Activated naive CD8-positive, alpha-beta T cell (primary cell): ENCODE results near the gene PRM2.

Source experiments
- H3K27ac Mint-ChIP-seq: one replicate; pipeline ENCODE4 v1.8.0; 2021; ENCODE audit warnings: mixed read lengths
- H3K27me3 Mint-ChIP-seq: one replicate; pipeline ENCODE4 v1.8.0; 2021; ENCODE audit warnings: mixed read lengths
- H3K36me3 Mint-ChIP-seq: one replicate; pipeline ENCODE4 v1.8.0; 2021; ENCODE audit warnings: mixed read lengths
- H3K4me1 Mint-ChIP-seq: one replicate; pipeline ENCODE4 v1.8.0; 2021; ENCODE audit warnings: low read depth, mixed read lengths
- H3K4me3 Mint-ChIP-seq: one replicate; pipeline ENCODE4 v1.8.0; 2021; ENCODE audit warnings: mild to moderate bottlenecking, mixed read lengths
- H3K9me3 Mint-ChIP-seq: one replicate; pipeline ENCODE4 v1.8.0; 2021; ENCODE audit warnings: low read depth, mixed read lengths

PRM2 gene

DNA sequence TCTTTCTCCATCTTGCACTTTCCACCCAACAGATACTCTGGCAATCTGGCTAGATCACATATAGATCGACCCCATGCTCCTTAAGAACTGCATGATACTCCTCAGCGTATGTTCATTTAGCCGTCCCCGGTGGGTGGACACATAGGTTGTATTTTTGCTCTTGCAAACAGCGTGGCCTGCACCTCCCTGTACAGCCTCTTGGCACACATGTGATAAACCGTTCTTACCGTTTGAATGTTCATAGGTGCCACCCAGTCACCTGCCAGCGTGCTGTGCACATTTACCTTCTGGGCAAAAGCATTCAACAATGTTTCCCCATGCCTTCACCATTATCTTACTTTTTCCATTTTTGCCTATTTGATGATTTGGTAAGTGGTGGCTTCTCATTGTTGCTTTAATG, 13.4 kb downstream of the PRM2 start:
- Mint-ChIP-seq H3K36me3 (no peaks in the 10 kb centered on the region), H3K4me1 (peaks cover 50% of the 10 kb centered on the region), H3K4me3 (no peak overlapping the region), H3K27me3 (no peaks in the 10 kb centered on the region), H3K9me3 (no peaks in the 10 kb centered on the region), H3K27ac (no peak overlapping the region)

DNA sequence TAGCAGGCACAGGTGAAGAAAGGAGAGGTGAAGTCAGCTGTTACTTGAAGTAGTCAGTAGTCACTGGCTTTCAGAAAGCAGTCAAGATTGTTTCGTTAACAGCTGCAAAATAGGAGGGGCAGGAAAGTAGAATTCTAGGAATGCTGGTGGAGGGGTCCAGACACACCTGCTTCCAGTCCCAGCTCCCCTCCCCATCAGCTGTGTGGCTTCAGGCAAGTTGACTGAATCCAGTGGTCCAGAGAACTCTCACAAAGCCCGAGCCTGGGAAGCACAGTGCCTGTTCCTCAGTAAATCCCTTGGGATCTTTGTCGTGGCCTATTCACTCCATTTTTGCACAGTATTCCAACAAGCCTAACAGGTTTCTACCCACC, 15.7 kb downstream of the PRM2 start:
- Mint-ChIP-seq H3K27ac (peak overlapping the region; percentile 29), H3K36me3 (no peaks in the 10 kb centered on the region), H3K4me3 (no peak overlapping the region), H3K27me3 (no peaks in the 10 kb centered on the region), H3K4me1 (peaks cover 60% of the 10 kb centered on the region), H3K9me3 (no peaks in the 10 kb centered on the region)

DNA sequence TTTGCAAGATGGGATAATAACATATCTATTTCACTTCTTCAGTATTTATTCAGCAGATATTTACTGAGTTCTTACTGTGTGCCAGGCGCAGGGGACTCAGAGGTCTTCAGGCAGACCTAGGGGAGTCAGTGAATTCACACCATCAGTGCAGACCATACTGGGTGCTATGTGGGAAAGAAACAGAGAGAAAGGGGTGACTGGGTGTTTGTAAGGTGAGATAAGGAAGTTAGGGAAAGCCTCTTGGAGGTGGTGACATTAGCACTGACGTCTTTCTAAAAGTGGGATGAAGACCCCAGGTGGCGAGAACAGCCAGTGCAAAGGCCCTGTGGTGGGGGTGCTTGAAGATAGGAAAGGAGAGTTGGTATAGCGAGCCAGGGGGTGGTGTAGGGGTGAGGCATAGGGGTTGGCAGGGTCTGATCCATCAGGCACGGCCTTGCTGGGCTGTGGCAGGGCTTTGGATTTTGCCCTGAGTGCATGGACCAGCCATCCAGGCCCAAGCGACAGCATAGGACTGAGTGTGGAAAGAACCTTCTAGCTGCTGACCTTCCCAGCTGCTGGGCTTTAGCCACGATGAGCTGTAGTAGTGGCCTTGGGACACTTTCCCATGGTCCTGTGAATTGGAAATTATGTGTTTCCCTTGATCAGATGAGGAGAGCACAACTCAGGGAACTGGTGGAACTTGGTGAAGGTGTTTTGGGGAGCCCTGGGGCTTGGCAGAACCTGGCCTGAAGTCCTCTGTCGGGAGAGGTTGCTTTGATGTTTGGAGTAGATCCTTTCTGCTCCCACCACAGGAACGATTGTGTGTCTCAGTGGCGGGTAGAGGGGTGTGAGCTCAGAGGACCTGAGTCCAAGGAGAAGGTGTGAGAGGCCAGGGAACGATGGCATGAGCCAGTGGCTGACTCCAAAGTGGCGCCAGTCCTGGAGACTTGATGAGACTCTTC, 16.4 kb downstream of the PRM2 start:
- no peaks in the 10 kb centered on the region for H3K36me3 Mint-ChIP-seq
- peak overlapping the region; percentile 49 for H3K4me3 Mint-ChIP-seq
- H3K9me3 Mint-ChIP-seq, result no peaks in the 10 kb centered on the region
- no peaks in the 10 kb centered on the region for H3K27me3 Mint-ChIP-seq
- peaks cover 59% of the 10 kb centered on the region for H3K4me1 Mint-ChIP-seq
- peak overlapping the region; percentile 46 for H3K27ac Mint-ChIP-seq

DNA sequence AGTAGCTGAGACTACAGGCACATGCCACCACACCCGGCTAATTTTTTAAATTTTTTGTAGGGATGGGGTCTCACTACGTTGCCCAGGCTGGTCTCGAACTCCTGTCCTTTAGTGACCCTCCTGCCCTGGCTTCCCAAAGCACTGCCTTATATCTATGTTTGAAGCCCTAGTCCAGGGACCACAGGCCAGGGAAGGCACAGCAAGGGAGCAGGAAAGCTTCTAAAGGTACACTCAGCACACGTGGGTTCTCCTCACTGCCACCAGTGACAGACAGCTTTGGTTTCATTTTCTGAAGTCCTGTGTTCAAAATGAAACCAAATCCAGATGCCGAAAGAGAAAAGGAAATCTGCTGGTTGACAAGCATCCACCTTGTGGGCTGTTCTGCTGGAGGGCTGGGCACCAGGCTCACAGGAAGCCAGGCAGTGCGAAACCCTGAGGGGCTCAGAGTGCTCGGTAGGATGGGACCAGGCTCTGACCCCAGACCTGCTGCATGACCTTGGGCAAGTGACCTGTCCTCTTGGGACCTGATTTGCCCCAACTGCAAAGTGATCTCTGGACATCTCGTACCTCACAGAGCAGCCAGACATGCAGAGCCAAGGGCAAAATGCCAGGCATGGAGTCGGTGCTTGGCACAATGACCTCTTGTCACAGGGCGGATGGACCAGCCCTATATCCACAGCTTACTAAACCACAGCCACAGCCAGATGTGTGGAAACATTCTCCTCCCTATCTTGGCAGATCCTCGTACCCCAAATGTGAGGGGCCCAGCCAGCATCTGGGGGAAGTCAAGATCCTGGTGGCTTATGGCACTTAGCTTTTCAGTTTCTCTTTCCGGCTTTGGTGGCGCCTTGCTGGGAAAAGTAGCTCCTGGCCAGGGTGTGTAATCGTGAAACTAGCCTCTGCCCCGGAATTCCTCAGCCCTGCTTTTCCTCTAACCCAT, 17.5 kb downstream of the PRM2 start:
- H3K4me3 Mint-ChIP-seq, result peak overlapping the region; percentile 51
- H3K4me1 Mint-ChIP-seq, result peaks cover 48% of the 10 kb centered on the region
- H3K36me3 Mint-ChIP-seq, result peaks cover under 1% of the 10 kb centered on the region
- H3K27me3 Mint-ChIP-seq, result no peaks in the 10 kb centered on the region
- no peaks in the 10 kb centered on the region for H3K9me3 Mint-ChIP-seq
- peak overlapping the region; percentile 82 for H3K27ac Mint-ChIP-seq

DNA sequence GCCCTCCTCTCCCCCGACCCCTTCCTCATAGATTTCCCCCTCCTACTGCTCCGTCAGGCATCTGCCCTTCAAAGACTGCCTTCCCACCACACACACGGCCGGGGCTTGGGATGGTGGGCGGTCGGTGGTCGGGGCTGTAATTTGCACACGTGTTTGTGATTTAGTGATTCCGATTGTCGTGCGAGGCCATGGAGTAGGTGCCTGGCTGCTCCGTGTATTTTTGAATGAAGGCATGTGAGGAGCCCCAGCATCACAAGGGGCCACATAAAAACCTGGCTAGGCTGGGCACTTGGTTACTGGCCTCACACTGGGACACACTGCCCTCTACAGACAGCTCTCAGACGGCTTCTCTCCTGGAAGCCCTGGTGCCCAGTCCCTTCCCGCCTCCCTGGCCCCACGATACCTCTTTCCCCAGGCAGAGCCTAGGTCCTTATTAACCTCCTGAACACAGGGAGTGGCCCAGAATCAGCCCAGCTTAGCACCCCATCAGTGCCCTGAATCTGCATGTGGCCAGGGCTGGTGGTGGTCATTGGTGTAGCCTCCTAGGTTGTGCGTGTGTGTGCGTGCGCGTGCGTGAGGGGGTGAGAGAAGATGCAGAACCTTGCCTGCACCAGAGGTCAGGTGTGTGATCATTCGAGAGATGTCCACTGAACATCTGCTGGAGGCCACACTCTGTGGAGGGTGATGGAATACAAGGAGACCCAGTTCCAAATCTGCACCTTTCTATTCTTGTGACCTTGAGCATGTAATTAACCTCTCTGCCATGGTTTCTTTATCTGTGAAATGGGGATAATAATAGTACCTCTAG, 18.9 kb downstream of the PRM2 start:
- no peaks in the 10 kb centered on the region for H3K27me3 Mint-ChIP-seq

DNA sequence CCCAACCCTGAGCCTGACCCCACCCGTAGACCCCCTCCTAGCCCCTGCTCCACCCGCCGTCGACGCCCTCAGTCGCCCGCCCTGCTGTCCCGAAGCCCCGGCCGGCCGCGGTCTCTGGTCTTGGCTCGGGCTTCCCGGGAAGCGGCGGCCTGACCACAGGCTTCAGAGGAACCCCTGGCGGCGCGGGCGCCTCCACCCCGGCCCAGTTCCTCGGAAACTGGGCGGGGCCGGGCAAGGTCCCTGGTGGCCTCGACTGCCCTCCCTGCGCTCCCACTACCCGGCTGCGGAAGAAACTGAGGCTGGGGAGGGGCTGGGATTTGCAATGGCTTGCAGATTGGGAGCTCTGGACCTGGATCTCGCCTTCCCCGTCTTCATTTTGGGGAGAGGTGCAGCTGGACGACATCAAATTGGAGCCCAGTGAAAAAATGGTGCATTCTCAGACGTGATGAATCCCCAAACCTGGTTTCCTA, 19.6 kb downstream of the PRM2 start:
- H3K4me3 Mint-ChIP-seq, result peak overlapping the region; percentile 93
- H3K27ac Mint-ChIP-seq, result peak overlapping the region; percentile 96
- peaks cover 11% of the 10 kb centered on the region for H3K36me3 Mint-ChIP-seq
- H3K4me1 Mint-ChIP-seq, result peaks cover 53% of the 10 kb centered on the region
- no peaks in the 10 kb centered on the region for H3K27me3 Mint-ChIP-seq
- no peaks in the 10 kb centered on the region for H3K9me3 Mint-ChIP-seq

More for the DNA sequence above, 18.9 kb downstream of the PRM2 start:
- Mint-ChIP-seq H3K4me1 (peaks cover 47% of the 10 kb centered on the region), H3K9me3 (no peaks in the 10 kb centered on the region), H3K27ac (peak overlapping the region; percentile 96), H3K36me3 (peaks cover 11% of the 10 kb centered on the region), H3K4me3 (peak overlapping the region; percentile 93)

DNA sequence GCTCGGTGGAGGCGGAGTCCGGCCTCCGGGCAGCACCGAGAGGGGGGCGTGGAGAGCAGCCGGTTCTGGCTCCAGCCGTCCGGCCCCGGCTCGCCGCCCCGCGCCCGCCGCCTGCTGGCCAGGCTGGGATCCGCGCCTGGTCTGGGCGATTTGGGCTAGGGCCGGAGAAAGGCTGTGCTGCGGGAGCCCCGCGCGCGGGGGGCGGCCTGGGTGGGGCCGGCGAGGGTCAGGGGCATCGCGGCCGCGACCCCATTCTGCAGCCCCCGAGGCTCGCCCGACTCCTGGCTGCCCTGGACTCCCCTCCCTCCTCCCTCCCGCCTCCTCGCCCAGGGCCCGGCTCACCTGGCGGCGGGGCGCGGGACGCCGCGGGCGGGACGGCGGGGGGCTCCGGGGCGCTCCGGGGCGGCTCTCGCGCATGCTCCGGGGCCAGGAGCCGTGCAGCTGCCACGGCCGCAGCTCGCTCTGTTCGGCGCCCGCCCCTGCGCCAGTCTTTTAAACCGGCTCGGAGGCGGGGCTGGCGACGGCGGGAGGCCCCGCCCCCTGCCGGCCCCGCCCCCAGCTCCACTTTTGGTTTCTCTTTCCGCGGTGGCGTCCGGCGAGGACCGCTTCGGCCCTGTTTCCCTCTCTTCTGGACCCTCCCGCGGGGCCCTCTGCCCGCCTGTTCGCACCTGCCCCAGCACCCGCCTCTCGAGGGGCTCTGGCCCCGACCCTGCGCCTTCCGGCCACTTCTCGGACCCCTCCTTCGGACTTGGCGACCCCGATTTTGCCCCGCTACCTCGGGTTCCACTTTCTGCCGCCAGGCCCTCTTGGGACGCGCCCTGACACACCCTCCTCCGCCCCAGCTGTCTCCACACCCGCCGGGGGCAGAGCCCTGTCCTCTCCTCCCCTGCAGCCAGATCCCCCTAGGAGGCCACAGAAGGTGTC, 20.3 kb downstream of the PRM2 start, which contains the start of gene SOCS1:
SOCS1 (minus strand) TSS at position 468 of the 924 bp plus-strand sequence. CDS start 726 bp downstream, outside the sequence.
- H3K36me3 Mint-ChIP-seq, result peaks cover 11% of the 10 kb centered on the region
- H3K4me3 Mint-ChIP-seq, result peak within 1 kb of the TSS; percentile 93
- no peaks in the 10 kb centered on the region for H3K27me3 Mint-ChIP-seq
- H3K4me1 Mint-ChIP-seq, result peaks cover 57% of the 10 kb centered on the region
- H3K27ac Mint-ChIP-seq, result peak within 1 kb of the TSS; percentile 96
- no peaks in the 10 kb centered on the region for H3K9me3 Mint-ChIP-seq

DNA sequence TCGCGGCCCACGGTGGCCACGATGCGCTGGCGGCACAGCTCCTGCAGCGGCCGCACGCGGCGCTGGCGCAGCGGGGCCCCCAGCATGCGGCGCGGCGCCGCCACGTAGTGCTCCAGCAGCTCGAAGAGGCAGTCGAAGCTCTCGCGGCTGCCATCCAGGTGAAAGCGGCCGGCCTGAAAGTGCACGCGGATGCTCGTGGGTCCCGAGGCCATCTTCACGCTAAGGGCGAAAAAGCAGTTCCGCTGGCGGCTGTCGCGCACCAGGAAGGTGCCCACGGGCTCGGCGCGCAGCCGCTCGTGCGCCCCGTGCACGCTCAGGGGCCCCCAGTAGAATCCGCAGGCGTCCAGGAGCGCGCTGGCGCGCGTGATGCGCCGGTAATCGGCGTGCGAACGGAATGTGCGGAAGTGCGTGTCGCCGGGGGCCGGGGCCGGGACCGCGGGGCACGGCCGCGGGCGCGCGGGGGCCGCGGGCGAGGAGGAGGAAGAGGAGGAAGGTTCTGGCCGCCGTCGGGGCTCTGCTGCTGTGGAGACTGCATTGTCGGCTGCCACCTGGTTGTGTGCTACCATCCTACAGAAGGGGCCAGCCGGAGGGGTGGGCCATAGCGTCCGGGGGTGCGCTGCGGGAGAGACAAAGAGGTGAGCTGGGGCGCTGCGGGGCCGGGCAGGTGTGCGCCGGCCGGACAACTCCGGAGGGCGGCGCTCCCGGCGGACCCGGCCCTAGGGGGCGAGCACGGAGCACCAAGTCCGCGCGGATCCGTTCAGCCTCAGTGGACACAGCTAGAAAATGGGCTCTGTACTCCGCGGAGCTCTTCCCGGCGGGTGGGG, 21.2 kb downstream of the PRM2 start:
- H3K4me1 Mint-ChIP-seq, result peaks cover 59% of the 10 kb centered on the region
- peaks cover 15% of the 10 kb centered on the region for H3K36me3 Mint-ChIP-seq
- H3K4me3 Mint-ChIP-seq, result peak overlapping the region; percentile 93
- no peaks in the 10 kb centered on the region for H3K27me3 Mint-ChIP-seq
- peak overlapping the region; percentile 46 for H3K27ac Mint-ChIP-seq
- H3K9me3 Mint-ChIP-seq, result no peaks in the 10 kb centered on the region

DNA sequence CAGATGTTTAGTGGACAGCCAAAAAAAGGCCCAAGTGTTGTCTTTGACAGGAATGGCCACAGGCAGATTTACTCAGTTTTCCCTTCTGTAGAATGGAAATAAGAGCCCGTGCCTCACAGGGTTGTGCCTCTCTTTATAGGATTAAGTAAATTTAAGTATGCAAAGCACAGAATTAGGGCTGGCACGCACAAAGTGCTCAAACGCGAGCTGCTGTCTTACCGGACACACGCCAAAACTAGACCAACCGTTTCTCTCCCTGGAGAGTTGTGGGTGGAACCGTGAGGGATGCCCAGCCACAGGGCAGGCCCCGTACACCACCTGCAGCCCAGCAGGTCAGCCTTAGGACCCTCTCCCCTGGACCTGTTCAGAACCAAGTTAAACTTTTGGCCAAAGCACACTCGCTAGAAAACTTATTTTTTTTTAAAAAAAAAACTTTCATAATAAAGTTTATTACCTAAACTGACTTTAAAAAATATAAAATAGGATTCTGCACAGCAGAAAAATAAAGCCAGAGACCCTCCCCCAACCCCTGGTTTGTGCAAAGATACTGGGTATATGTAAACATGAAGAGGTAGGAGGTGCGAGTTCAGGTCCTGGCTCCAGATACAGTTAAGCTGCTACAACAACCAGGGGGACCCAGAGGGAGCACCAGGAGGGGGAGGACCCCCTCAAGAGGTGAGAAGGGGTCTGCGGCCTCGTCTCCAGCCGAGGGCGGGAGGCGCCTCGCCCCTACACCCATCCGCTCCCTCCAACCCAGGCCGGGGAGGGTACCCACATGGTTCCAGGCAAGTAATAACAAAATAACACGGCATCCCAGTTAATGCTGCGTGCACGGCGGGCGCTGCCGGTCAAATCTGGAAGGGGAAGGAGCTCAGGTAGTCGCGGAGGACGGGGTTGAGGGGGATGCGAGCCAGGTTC, 22.0 kb downstream of the PRM2 start:
- peaks cover 52% of the 10 kb centered on the region for H3K4me1 Mint-ChIP-seq
- peak overlapping the region; percentile 93 for H3K4me3 Mint-ChIP-seq
- H3K27me3 Mint-ChIP-seq, result no peaks in the 10 kb centered on the region
- peaks cover 15% of the 10 kb centered on the region for H3K36me3 Mint-ChIP-seq
- peak overlapping the region; percentile 97 for H3K27ac Mint-ChIP-seq
- H3K9me3 Mint-ChIP-seq, result no peaks in the 10 kb centered on the region

DNA sequence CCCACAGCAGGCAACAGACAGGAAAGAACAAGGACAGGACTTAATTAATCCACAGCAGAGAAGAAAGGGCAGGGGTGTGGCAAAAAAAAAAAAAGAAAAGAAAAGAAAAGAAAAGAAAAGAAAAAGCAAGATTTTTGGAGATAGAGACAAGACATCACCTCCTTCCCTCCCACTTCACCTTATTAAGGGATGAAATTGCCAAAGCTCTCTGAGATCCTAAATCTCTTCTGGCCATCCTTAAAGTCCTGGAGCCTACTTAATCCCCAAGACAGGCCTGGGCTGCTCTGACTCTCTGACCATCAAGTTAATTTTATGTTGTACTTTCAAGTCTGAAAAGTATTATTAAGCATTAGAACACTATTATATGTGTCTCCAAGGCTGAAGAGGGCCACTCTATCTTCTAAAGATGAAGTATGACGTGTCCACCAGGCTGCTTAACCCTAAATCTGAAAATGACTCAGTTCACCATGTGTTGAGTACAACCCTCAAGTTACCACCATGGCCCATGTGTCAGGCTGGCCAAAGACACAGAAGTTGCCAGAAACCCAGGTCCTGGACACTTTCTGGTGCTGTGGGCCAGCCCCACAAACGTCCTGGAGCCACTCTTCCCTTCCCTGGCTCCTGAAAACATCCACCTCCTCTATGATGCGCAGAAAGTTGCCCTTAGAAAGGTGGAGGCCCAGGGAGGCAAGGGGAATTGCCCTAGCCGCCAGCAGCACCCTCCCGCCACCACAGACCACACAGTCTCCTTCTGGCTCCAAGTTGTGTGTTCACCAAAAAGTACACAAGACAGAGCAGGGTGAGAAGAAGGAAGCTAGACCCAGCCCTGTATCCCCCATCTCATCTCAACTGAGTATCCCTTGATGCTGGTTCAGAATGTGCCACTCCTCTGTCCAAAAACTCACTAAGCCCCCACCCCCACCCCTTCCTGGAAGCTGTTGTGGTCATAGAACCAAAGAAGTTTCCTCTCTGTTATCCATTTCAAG, 23.0 kb downstream of the PRM2 start:
- Mint-ChIP-seq H3K36me3 (peaks cover 15% of the 10 kb centered on the region), H3K9me3 (no peaks in the 10 kb centered on the region), H3K4me3 (peak overlapping the region; percentile 93), H3K4me1 (peaks cover 46% of the 10 kb centered on the region), H3K27me3 (no peaks in the 10 kb centered on the region), H3K27ac (peak overlapping the region; percentile 97)

DNA sequence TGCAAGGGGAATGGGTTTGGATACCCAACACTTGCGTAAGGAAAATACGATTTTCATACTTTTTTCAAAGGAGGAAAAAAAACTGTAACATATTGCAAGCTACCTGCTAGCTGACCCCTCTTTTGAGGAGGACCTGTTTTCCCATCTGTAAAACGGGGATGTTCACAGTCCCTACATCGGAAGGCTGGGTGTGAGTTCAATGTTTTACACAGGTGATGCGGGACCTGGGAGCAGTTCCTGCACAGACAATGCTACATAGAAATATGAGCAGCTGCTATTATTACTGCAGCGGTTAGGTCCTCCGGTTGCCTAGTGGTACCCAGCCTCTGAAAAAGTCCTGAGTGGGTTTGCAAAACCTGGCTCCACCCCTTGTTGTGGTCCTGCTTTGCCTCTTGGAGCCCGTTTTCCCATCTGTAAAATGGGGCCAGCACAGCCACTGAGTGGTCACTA, 23.8 kb downstream of the PRM2 start:
- H3K27ac Mint-ChIP-seq, result peak overlapping the region; percentile 97
- no peaks in the 10 kb centered on the region for H3K9me3 Mint-ChIP-seq
- peak overlapping the region; percentile 93 for H3K4me3 Mint-ChIP-seq
- H3K4me1 Mint-ChIP-seq, result peaks cover 41% of the 10 kb centered on the region
- H3K36me3 Mint-ChIP-seq, result peaks cover 15% of the 10 kb centered on the region
- no peaks in the 10 kb centered on the region for H3K27me3 Mint-ChIP-seq
